Parathyroid adenoma (tissue), 2 donors: Measurements from ENCODE around the gene IQCE.

Source experiments
- H2AFZ ChIP-seq: fragments of 300-600 bp; sonication (generic); one replicate; pipeline ENCODE4 v1.7.0; 2017; ENCODE audit warnings: antibody characterized with exemption, mild to moderate bottlenecking
- H3K27ac ChIP-seq: fragments of 300-600 bp; sonication (generic); one replicate; pipeline ENCODE4 v1.7.0; 2017
- H3K27me3 ChIP-seq: fragments of 300-600 bp; sonication (generic); one replicate; pipeline ENCODE4 v1.7.0; 2017; ENCODE audit warnings: low read length; ENCODE audit not compliant: control insufficient read depth, insufficient read depth
- H3K36me3 ChIP-seq: fragments of 300-600 bp; sonication (generic); one replicate; pipeline ENCODE4 v1.7.0; 2017; ENCODE audit warnings: low read length; ENCODE audit not compliant: control insufficient read depth, insufficient read depth
- H3K4me1 ChIP-seq: fragments of 300-600 bp; sonication (generic); one replicate; pipeline ENCODE4 v1.7.0; 2017; ENCODE audit warnings: control low read depth
- H3K4me2 ChIP-seq: fragments of 300-600 bp; sonication (generic); one replicate; pipeline ENCODE4 v1.7.0; 2017; ENCODE audit warnings: low read length
- H3K4me3 ChIP-seq: fragments of 300-600 bp; sonication (generic); one replicate; pipeline ENCODE4 v1.7.0; 2017; ENCODE audit warnings: low read depth, low read length
- H3K79me2 ChIP-seq: fragments of 300-600 bp; sonication (generic); one replicate; pipeline ENCODE4 v1.7.0; 2017; ENCODE audit warnings: control low read depth
- H3K9ac ChIP-seq: fragments of 300-600 bp; sonication (generic); one replicate; pipeline ENCODE4 v1.7.0; 2017; ENCODE audit warnings: mild to moderate bottlenecking
- H3K9me3 ChIP-seq: fragments of 300-600 bp; sonication (generic); one replicate; pipeline ENCODE4 v1.7.0; 2017; ENCODE audit warnings: low read length; ENCODE audit not compliant: control insufficient read depth
- TF ChIP-seq, protein P1 (sequence below): fragments of 300-600 bp; sonication (generic); IDR thresholded peaks from one replicate; pipeline ENCODE4 v1.7.0; 2017; ENCODE audit warnings: antibody characterized with exemption, mild to moderate bottlenecking
- donor health status: primary hyperparathyroidism.

The IQCE gene

DNA sequence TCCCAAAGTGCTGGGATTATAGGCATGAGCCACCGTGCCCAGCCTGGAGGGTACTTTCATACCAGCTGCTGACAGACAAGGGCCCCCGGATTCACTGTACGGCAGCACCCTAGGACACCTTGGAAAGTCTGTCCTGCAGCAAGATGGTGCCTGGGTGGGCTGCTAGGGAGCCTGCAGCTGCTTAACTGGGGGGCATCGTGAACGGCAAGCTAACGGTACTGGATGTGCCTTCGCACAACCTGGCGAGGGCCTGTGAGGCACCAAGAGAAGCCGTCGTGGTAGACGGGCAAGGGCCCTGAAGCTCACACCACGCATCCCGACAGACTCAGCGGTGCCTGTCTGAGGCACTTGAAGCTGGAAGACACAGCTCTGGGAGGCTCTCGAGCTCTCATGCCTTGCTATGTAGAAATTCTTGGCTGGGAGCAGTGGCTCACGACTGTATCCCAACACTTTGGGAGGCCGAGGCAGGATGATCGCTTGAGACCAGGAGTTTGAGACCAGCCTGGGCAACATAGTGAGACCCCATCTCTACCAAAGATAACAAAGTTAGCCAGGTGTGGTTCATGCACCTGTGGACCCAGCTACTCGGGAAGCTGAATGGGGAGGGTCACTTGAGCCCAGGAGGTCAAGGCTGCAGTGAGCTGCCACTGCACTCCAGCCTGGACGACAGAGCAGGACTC, 12.9 kb upstream of the IQCE start:
- Histone ChIP-seq H3K4me3 (no peak overlapping the region), H3K27me3 (no peaks in the 10 kb centered on the region), H2AFZ (no peak overlapping the region), H3K4me1 (no peaks in the 10 kb centered on the region), H3K36me3 (no peaks in the 10 kb centered on the region), H3K4me2 (no peak overlapping the region), H3K79me2 (no peaks in the 10 kb centered on the region), H3K9me3 (no peaks in the 10 kb centered on the region), H3K9ac (no peak overlapping the region), H3K27ac (no peak overlapping the region)
- TF ChIP-seq, protein P1, sequence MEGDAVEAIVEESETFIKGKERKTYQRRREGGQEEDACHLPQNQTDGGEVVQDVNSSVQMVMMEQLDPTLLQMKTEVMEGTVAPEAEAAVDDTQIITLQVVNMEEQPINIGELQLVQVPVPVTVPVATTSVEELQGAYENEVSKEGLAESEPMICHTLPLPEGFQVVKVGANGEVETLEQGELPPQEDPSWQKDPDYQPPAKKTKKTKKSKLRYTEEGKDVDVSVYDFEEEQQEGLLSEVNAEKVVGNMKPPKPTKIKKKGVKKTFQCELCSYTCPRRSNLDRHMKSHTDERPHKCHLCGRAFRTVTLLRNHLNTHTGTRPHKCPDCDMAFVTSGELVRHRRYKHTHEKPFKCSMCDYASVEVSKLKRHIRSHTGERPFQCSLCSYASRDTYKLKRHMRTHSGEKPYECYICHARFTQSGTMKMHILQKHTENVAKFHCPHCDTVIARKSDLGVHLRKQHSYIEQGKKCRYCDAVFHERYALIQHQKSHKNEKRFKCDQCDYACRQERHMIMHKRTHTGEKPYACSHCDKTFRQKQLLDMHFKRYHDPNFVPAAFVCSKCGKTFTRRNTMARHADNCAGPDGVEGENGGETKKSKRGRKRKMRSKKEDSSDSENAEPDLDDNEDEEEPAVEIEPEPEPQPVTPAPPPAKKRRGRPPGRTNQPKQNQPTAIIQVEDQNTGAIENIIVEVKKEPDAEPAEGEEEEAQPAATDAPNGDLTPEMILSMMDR, result no peak

- H3K36me3 ChIP-seq, result no peaks in the 10 kb centered on the region
- no peak overlapping the region for H2AFZ ChIP-seq
- no peak overlapping the region for H3K9ac ChIP-seq
- TF ChIP-seq, protein P1, result no peak
- no peak overlapping the region for H3K27ac ChIP-seq
- no peaks in the 10 kb centered on the region for H3K4me1 ChIP-seq
- H3K9me3 ChIP-seq, result no peaks in the 10 kb centered on the region
- no peaks in the 10 kb centered on the region for H3K27me3 ChIP-seq
- no peaks in the 10 kb centered on the region for H3K79me2 ChIP-seq
- no peak overlapping the region for H3K4me2 ChIP-seq
- H3K4me3 ChIP-seq, result no peak overlapping the region
Observed at GRCh38 chr7:2546776-2547586, 11.8 kb upstream of the IQCE start.

DNA sequence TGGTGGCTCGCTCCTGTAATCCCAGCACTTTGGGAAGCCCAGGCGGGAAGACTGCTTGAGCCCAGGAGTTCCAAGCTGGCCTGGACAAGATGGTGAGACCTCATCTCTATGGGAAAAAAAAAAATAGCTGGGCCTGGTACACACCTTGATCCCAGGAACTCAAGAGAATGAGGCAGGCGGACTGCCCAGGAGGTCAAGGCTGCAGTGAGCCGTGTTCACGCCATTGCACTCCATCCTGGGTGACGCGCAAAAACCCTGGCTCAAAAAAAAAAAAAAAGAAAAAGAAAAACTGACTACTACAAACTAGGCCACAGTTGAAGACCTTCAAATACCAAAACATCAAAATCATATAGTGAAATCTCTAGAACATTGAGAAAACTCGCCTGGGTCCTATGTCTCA, 7.4 kb upstream of the IQCE start:
- Histone ChIP-seq H3K9me3 (no peaks in the 10 kb centered on the region), H3K36me3 (no peaks in the 10 kb centered on the region)
- TF ChIP-seq, protein P1, result no peak

DNA sequence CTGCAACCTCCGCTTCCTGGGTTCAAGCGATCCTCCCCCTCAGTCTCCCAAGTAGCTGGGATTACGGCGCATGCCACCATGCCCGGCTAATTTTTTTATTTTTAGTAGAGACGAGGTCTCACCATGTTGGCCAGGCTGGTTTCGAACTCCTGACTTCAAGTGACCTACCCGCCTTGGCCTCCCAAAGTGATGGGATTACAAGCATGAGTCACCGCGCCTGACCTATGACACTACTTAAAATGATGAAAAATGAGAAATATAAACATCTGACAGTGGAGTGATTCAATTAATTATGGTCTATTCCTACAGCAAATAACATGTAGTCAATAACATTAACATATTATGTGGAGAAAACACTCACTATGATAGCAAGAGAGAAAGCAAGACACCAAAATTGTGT, 5.7 kb upstream of the IQCE start:
- Histone ChIP-seq H3K36me3 (no peaks in the 10 kb centered on the region), H3K27ac (no peak overlapping the region)

More for the DNA sequence above, 7.4 kb upstream of the IQCE start:
- H3K27ac ChIP-seq, result no peak overlapping the region
- no peak overlapping the region for H3K4me2 ChIP-seq
- H3K9ac ChIP-seq, result no peak overlapping the region
- H3K4me1 ChIP-seq, result peaks cover 4% of the 10 kb centered on the region
- peaks cover 14% of the 10 kb centered on the region for H3K79me2 ChIP-seq
- no peak overlapping the region for H2AFZ ChIP-seq
- no peaks in the 10 kb centered on the region for H3K27me3 ChIP-seq
- H3K4me3 ChIP-seq, result no peak overlapping the region

More for the DNA sequence above, 5.7 kb upstream of the IQCE start:
- Histone ChIP-seq H3K27me3 (no peaks in the 10 kb centered on the region), H3K79me2 (peaks cover 14% of the 10 kb centered on the region), H3K4me1 (peaks cover 4% of the 10 kb centered on the region), H3K4me3 (no peak overlapping the region), H3K9me3 (no peaks in the 10 kb centered on the region), H2AFZ (no peak overlapping the region), H3K9ac (no peak overlapping the region), H3K4me2 (no peak overlapping the region)
- TF ChIP-seq, protein P1, result no peak
